ENCODE measurements around the gene DOCK4. TPM values are rescaled to one million over a fixed set of nuclear protein-coding genes. Genes with fewer than 3 reads are reported as not detected.

DOCK4 gene
- total RNA-seq, 1 donor from 2014 or later = 100 TPM

- H3K27me3 ChIP-seq = no peaks in the 10 kb centered on the region
- ATAC-seq = no peak
- TF ChIP-seq, protein P1, sequence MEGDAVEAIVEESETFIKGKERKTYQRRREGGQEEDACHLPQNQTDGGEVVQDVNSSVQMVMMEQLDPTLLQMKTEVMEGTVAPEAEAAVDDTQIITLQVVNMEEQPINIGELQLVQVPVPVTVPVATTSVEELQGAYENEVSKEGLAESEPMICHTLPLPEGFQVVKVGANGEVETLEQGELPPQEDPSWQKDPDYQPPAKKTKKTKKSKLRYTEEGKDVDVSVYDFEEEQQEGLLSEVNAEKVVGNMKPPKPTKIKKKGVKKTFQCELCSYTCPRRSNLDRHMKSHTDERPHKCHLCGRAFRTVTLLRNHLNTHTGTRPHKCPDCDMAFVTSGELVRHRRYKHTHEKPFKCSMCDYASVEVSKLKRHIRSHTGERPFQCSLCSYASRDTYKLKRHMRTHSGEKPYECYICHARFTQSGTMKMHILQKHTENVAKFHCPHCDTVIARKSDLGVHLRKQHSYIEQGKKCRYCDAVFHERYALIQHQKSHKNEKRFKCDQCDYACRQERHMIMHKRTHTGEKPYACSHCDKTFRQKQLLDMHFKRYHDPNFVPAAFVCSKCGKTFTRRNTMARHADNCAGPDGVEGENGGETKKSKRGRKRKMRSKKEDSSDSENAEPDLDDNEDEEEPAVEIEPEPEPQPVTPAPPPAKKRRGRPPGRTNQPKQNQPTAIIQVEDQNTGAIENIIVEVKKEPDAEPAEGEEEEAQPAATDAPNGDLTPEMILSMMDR (IDR thresholded peaks at IDR 0.05) = no peak
- no peak overlapping the region for H3K4me3 ChIP-seq
- no peaks in the 10 kb centered on the region for H3K9me3 ChIP-seq
- DNase-seq = no peak
- no peak overlapping the region for H3K27ac ChIP-seq
- no peaks in the 10 kb centered on the region for H3K36me3 ChIP-seq
- intact Hi-C loops (cut with DNase I) = no loop called here
- H3K4me1 ChIP-seq = peaks cover 26% of the 10 kb centered on the region
These were observed 26.0 kb downstream of the DOCK4 start for GRCh38 chr7:112180223-112180622.

GRCh38 chr7:112176693-112177415 is 29.3 kb downstream of the DOCK4 start:
- Histone ChIP-seq H3K27ac (no peak overlapping the region), H3K9me3 (no peaks in the 10 kb centered on the region), H3K4me1 (peaks cover 7% of the 10 kb centered on the region), H3K27me3 (no peaks in the 10 kb centered on the region), H3K36me3 (no peaks in the 10 kb centered on the region), H3K4me3 (no peak overlapping the region)
- ATAC-seq (no peak), DNase-seq (no peak)
- intact Hi-C loops (cut with DNase I) = no loop called here
- TF ChIP-seq, protein P1 (IDR thresholded peaks at IDR 0.05) = no peak

- H3K9me3 ChIP-seq = no peaks in the 10 kb centered on the region
- no peak for ATAC-seq
- H3K4me3 ChIP-seq = no peak overlapping the region
- H3K27ac ChIP-seq = no peak overlapping the region
- no peaks in the 10 kb centered on the region for H3K27me3 ChIP-seq
- no peaks in the 10 kb centered on the region for H3K36me3 ChIP-seq
- TF ChIP-seq, protein P1 (IDR thresholded peaks at IDR 0.05) = no peak
- intact Hi-C loops (cut with DNase I) = no loop called here
- no peak for DNase-seq
- H3K4me1 ChIP-seq = peaks cover 7% of the 10 kb centered on the region
These were observed 30.0 kb downstream of the DOCK4 start for GRCh38 chr7:112176241-112176640.

DNA sequence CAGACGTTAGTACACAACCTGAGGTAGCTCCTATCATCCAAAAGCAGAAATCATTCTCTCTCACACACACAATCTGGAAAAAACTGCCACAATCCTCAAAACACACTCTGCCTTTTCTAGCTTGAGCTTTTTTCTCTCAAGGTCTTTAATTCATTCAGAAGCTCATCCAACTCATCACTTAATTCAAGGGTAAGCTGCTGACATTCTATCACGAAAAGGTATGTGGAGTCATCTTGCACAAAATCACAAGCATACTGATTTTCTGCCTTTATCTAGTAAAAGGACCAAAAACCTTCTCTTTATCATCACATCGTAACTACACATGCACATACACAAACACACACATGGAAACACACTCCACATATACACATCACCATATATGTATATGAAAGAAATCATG is 32.0 kb downstream of the DOCK4 start:
- Histone ChIP-seq H3K27me3 (no peaks in the 10 kb centered on the region), H3K27ac (no peak overlapping the region), H3K4me1 (no peaks in the 10 kb centered on the region), H3K36me3 (no peaks in the 10 kb centered on the region), H3K9me3 (no peaks in the 10 kb centered on the region), H3K4me3 (no peak overlapping the region)
- TF ChIP-seq, protein P1 (IDR thresholded peaks at IDR 0.05) = no peak
- no peak for ATAC-seq
- DNase-seq = no peak
- intact Hi-C loops (cut with DNase I) = no loop called here

- Histone ChIP-seq H3K36me3 (no peaks in the 10 kb centered on the region), H3K4me1 (no peaks in the 10 kb centered on the region), H3K9me3 (no peaks in the 10 kb centered on the region), H3K27ac (no peak overlapping the region), H3K27me3 (no peaks in the 10 kb centered on the region), H3K4me3 (no peak overlapping the region)
- intact Hi-C loops (cut with DNase I) = no loop called here
- ATAC-seq (no peak), DNase-seq (no peak)
- TF ChIP-seq, protein P1 (IDR thresholded peaks at IDR 0.05) = no peak
These were observed 32.7 kb downstream of the DOCK4 start for GRCh38 chr7:112173568-112173905.

All from upper lobe of right lung (tissue), 1 donor.